HG03066 (cell line): ENCODE measurements around the gene GSDMA.
"Not testable (repeated sequence)": the region's sequence is repeated elsewhere in the genome, so short reads cannot be mapped to it uniquely, and the experiment has no call there.

ENCODE experiments used
- ATAC-seq: cut with Tn5 transposase; IDR thresholded peaks from one replicate; pipeline ENCODE4 v1.9.1; 2021; ENCODE audit warnings: low read depth; ENCODE audit not compliant: unreplicated experiment

Gene GSDMA

GRCh38 chr17:39988206-39988810 lies 25.5 kb downstream of the GSDMA start:
- no peak for ATAC-seq

- no peak for ATAC-seq
Measured at GRCh38 chr17:39994448-39994847, 31.6 kb downstream of the GSDMA start.

GRCh38 chr17:39995438-39995837 lies 32.6 kb downstream of the GSDMA start:
- no peak for ATAC-seq

GRCh38 chr17:39996162-39996561 lies 33.4 kb downstream of the GSDMA start:
- no peak for ATAC-seq

GRCh38 chr17:39996800-39997199 lies 34.0 kb downstream of the GSDMA start:
- ATAC-seq: no peak

- ATAC-seq: no peak
Measured at GRCh38 chr17:39997543-39997942, 34.7 kb downstream of the GSDMA start.

GRCh38 chr17:39999067-39999466 lies 36.3 kb downstream of the GSDMA start:
- no peak for ATAC-seq

GRCh38 chr17:40000161-40000560 lies 37.4 kb downstream of the GSDMA start:
- no peak for ATAC-seq

- not testable (repeated sequence) for ATAC-seq
Measured at GRCh38 chr17:40001335-40001734, 38.5 kb downstream of the GSDMA start.

- ATAC-seq: no peak
Measured at GRCh38 chr17:40004072-40004471, 41.3 kb downstream of the GSDMA start.

GRCh38 chr17:40004712-40005111 lies 41.9 kb downstream of the GSDMA start:
- ATAC-seq: no peak

- ATAC-seq: no peak
Measured at GRCh38 chr17:40005520-40005919, 42.7 kb downstream of the GSDMA start.

GRCh38 chr17:40010946-40011500 lies 48.2 kb downstream of the GSDMA start:
- ATAC-seq: not testable (repeated sequence)

- ATAC-seq: not testable (repeated sequence)
Measured at GRCh38 chr17:40012017-40012647, 49.3 kb downstream of the GSDMA start.

- ATAC-seq: no peak
Measured at GRCh38 chr17:40014375-40014980, 51.7 kb downstream of the GSDMA start.

GRCh38 chr17:40015005-40015997 lies 52.5 kb downstream of the GSDMA start, which contains the start of gene CSF3:
CSF3 (plus strand) TSS chr17:40015440; CDS start chr17:40015475, 35 bp downstream.
- ATAC-seq: no peak

GRCh38 chr17:40015998-40016985 lies 53.5 kb downstream of the GSDMA start:
- ATAC-seq: no peak

- no peak for ATAC-seq
Measured at GRCh38 chr17:40017422-40018080, 54.7 kb downstream of the GSDMA start.
